GM18873 (cell line): ENCODE results near the gene CEP89.
"Not testable (repeated sequence)": the region's sequence is repeated elsewhere in the genome, so short reads cannot be mapped to it uniquely, and the experiment has no call there.

Experiments used
- ATAC-seq: cut with Tn5 transposase; IDR thresholded peaks from one replicate; pipeline ENCODE4 v1.9.1; 2021; ENCODE audit warnings: mild to moderate bottlenecking, moderate library complexity, moderate number of reproducible peaks; ENCODE audit not compliant: unreplicated experiment, low FRiP score

Gene CEP89

GRCh38 chr19:32901504-32902161, 70.1 kb downstream of the CEP89 start:
- ATAC-seq: no peak

GRCh38 chr19:32896516-32897214, 75.1 kb downstream of the CEP89 start:
- no peak for ATAC-seq

DNA sequence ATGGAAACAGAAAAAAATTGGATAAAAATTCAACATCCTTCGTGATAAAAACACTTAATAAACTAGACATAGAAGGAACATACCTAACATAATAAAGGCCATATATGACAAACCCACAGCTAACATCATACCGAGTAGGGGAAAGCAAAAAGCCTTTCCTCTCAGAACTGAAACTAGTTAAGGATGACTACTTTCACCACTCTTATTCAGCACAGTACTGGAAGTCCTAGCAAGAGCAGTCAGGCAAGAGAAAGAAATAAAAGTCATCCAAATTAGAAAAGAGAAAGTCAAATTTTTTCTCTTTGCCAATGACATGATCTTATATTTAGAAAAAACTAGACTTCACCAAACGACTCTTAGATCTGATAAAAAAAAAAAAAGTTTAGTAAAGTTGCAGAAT, 76.4 kb downstream of the CEP89 start:
- ATAC-seq: no peak

- no peak for ATAC-seq
These were observed 80.1 kb downstream of the CEP89 start for GRCh38 chr19:32891609-32892008.

DNA sequence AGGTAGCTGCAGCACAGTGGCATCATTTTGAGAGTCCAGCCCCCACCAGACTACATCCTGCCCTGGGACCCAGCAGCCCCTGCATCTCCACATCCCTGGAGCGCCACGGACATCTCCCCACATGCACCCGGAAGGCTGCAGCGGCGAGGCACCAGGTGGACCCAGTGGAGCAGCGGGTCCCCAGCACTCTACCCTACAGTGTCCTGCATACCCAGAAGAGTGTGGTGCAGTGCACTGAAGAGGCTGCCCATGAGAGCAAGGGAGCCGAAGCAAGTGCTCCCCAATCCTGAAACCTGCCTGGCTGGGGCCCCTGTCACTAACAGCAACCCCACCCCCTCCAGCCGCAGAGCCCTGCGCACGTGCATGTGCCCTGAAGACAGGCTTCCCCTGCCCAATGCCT, 80.9 kb downstream of the CEP89 start:
- no peak for ATAC-seq

- ATAC-seq: no peak
These were observed 81.4 kb downstream of the CEP89 start for GRCh38 chr19:32890326-32890725.

DNA sequence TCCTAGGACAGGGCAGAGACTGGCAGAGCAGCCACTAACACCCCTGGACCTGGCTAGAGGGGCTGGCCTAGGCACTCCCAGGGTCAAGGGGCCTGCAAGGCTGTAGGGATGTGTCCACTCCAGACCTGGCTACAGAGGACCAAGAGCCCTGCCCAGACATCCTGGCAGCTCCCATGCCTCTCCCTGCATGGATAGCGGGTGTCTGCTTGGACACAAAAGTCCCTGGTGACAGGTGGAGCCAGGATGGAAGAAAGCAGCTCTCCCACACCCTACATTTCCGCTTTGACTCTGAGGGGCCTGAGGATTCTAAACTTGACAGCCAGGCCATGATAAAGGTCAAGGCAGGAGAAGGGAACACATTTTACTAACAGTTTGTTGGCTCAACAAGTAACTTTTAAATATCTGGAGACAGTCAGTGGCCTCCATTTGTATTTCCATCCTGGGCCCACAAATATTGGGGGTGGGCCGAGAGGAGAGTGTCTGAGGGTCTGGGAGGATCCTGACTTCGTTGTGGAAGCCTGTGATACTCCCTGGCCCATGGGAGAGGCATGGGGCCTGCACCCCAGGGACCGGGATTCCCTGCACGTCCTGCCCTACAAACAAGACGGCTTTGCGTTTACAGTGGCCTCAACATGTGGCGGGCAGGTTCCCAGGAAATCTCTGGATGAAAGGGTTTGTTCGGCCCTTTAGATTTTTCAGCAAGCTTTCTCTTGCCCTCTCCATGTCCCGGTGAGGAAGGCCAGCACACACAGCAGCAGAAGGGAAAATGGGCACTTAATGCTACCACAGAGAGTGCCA, 82.4 kb downstream of the CEP89 start:
- no peak for ATAC-seq

GRCh38 chr19:32887572-32888215, 84.1 kb downstream of the CEP89 start:
- no peak for ATAC-seq

DNA sequence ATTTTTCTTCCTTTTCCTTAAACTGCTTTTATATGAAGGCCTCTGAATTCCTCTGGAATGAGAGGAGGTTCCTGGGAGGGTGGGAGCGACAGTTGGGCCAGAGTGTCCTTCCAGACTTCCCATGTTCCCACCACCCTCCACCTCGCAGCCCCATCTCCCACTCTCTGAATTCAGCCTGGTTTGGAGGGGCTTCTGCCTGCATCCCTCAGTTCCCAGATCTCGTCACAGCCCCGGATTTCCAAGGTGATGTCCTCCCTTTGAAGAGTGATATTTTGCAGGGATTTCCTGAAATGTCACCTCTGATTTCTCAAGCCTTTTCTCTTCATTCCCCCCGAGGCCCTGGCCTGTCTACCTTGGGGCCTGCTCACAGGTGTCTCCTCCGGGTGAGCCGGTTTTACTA, 85.5 kb downstream of the CEP89 start:
- no peak for ATAC-seq

DNA sequence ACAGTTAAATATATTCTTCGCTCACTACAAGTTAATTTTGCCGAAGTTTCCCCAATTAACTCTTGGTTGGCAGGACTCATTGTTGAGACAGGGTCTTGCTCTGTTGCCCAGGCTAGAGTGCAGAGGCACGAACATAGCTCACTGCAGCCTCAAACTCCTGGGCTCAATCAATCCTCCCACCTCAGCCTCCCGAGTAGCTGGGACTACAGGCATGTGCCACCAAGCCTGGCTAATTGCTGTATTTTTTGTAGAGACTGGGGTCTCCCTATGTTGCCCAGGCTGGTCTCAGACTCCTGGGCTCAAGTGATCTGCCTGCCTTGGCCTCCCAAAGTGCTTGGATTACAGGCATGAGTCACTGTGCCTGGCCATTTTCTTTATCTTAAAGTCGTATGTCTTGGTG, 86.5 kb downstream of the CEP89 start:
- ATAC-seq: not testable (repeated sequence)

GRCh38 chr19:32881766-32882165, 90.0 kb downstream of the CEP89 start:
- ATAC-seq: no peak

GRCh38 chr19:32880622-32881021, 91.1 kb downstream of the CEP89 start:
- ATAC-seq: no peak

DNA sequence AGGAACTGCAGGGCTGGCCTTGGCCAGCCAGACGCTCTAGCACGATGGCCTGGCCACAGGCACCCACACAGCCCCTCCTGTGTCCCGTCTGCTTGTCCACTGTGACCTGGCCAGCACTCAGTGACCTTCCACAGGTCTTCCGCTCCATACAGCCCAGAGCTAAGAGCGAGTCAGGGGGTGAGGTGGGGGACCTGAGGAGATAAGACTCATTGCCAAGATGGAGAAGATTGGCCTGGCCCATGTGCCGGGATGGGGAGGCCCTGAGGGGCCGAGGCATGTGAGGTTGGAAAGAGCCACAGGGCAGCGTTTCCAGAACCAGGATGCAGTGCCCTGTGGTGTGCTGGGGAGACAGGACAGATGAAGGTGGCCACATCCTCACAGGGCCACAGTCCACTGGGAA, 92.0 kb downstream of the CEP89 start:
- no peak for ATAC-seq

GRCh38 chr19:32878988-32879387, 92.8 kb downstream of the CEP89 start:
- no peak for ATAC-seq

DNA sequence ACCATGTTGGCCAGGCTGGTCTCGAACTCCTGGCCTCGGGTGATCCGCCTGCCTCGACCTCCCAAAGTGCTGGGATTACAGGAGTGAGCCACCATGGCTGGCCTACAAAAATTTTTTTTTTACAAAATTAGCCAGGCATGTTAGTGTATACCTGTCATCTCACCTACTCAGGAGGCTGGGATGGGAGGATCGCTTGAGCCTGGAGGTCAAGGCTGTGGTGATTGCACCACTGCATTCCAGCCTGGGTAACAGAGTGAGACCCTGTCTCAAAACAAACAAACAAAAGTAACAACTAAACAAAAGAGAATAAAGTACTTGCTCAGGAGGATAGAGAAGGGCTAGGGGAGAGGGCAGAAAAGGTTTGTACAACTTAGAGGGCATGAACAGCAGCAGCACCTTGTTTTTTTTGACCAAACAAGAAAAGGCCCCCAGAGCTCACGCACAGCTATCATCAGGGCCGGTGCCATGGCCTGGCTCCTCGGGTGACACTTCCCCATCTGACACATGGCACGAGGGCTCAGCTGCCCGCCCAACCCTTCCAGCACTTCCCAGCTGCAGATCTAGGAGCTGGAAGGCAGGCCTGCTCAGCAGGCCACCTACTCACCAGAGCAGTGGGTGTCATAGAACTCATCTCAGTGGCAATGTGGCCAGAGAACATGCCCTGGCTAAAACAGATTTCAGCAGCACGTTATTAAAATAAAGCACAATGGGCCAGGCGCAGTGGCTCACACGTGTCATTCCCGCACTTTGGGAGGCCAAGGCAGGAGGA, 93.6 kb downstream of the CEP89 start:
- no peak for ATAC-seq

GRCh38 chr19:32877323-32877912, 94.3 kb downstream of the CEP89 start:
- ATAC-seq: no peak

- ATAC-seq: no peak
These were observed 94.9 kb downstream of the CEP89 start for GRCh38 chr19:32876919-32877285.

DNA sequence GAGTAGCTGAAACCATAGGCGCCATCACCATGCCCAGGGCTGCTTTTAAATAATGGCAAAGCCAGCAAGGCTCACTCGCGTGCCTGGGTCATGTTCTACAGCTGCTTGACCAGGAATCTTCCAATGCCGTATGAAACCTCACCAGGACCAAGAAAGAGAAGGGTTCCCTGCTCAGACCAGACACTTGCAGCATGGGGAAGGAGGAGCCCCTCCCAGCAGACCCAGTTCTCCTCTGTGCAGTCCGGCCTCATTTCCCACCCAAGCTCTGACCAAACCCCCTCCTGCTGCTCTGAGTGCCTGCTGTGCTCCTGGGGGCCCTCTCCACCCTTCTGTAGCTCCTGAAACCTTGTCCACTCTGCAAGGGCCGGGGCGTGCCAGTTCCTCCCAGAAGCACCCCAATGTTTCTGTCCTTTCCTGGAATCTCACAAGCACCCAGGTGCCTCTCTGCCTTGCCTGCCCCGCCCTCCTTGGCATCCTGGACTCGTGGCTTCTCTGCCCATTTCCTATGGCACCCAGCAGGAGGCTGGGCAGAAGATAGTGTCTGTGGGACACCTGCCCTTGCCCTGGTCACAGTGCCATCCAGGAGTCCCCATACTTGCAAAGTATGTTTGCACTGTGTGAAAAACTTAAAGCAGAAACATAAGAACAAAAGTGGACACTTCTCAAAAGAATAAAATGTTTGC, 95.4 kb downstream of the CEP89 start:
- no peak for ATAC-seq

- ATAC-seq: no peak
These were observed 96.3 kb downstream of the CEP89 start for GRCh38 chr19:32875428-32875827.
